Peyer's patch (tissue), 4 donors: ENCODE results near the gene KLK3. TPM values are rescaled to one million over a fixed set of nuclear protein-coding genes. Genes with fewer than 3 reads are reported as not detected.

Experiments used
- DNase-seq, 3 donors: peaks; one replicate each; pipeline ENCODE4 v3.0.0-alpha.2; 2017 to 2019
- H3K27ac ChIP-seq, 4 donors: fragments of 200-600 bp; sonication (generic); one replicate each; pipeline ENCODE4 v1.5.1; 2016 to 2019
- H3K27me3 ChIP-seq, 2 donors: fragments of 200-600 bp; sonication (generic); one replicate each; pipeline ENCODE4 v1.5.1; 2019
- H3K36me3 ChIP-seq, 3 donors: fragments of 200-600 bp; sonication (generic); one replicate each; pipeline ENCODE4 v1.5.1; 2016 to 2019
- H3K4me1 ChIP-seq, 4 donors: fragments of 200-600 bp; sonication (generic); one replicate each; pipeline ENCODE4 v1.5.1; 2016 to 2019
- H3K4me3 ChIP-seq, 4 donors: fragments of 200-600 bp; sonication (generic); 1 replicate in 3 of 4; 2 replicates in 1 of 4; pipeline ENCODE4 v1.5.1; 2016 to 2019; ENCODE audit warnings: mild to moderate bottlenecking in 1 of 4
- H3K9me3 ChIP-seq, 4 donors: fragments of 200-600 bp; sonication (generic); one replicate each; pipeline ENCODE4 v1.5.1; 2016 to 2019; ENCODE audit warnings: mild to moderate bottlenecking in 1 of 4
- CTCF ChIP-seq, 6 experiments: fragments of 450-650 bp in 4 of 6; fragments of 200-600 bp in 2 of 6; sonication (generic) in 1 of 6; IDR thresholded peaks; one replicate each; pipeline ENCODE4 v1.5.1; 2017 to 2019; ENCODE audit warnings: antibody characterized with exemption in 6 of 6, mild to moderate bottlenecking in 3 of 6, moderate library complexity in 1 of 6
- POLR2A ChIP-seq, 2 donors: fragments of 450-650 bp; IDR thresholded peaks; one replicate each; pipeline ENCODE4 v1.5.1; 2017; ENCODE audit warnings: antibody characterized with exemption in 2 of 2, mild to moderate bottlenecking in 2 of 2, moderate library complexity in 2 of 2
- total RNA-seq, 4 donors: library from RNA; depleted of rRNA; stranded (reverse); fragments of >200 nt; gene quantifications; one replicate each; pipeline ENCODE4 v1.1.0, GENCODE V29; 2016

KLK3 gene
- total RNA-seq, 4 donors from 2014 or later: 1.2 to 2.4 (median 1.9) TPM; not detected in 1

DNA sequence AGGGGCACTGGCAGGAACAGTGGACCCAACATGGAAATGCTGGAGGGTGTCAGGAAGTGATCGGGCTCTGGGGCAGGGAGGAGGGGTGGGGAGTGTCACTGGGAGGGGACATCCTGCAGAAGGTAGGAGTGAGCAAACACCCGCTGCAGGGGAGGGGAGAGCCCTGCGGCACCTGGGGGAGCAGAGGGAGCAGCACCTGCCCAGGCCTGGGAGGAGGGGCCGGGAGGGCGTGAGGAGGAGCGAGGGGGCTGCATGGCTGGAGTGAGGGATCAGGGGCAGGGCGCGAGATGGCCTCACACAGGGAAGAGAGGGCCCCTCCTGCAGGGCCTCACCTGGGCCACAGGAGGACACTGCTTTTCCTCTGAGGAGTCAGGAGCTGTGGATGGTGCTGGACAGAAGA is 22.6 kb downstream of the KLK3 start:
- no peaks in the 10 kb centered on the region for H3K27me3 ChIP-seq
- TF ChIP-seq CTCF (IDR thresholded peaks at IDR 0.05) (no peak), POLR2A (IDR thresholded peaks at IDR 0.05) (no peak)
- no peak for DNase-seq

GRCh38 chr19:50878851-50879250 is 24.1 kb downstream of the KLK3 start:
- no peaks in the 10 kb centered on the region for H3K36me3 ChIP-seq
- no peak for TF ChIP-seq CTCF (IDR thresholded peaks at IDR 0.05)
- TF ChIP-seq POLR2A (IDR thresholded peaks at IDR 0.05): no peak
- DNase-seq: no peak

More for the DNA sequence above, 22.6 kb downstream of the KLK3 start:
- no peaks in the 10 kb centered on the region for H3K36me3 ChIP-seq
- no peak overlapping the region for H3K27ac ChIP-seq
- peaks cover 0 to 3% (median 0%) of the 10 kb centered on the region in 4 donors for H3K4me1 ChIP-seq
- no peak overlapping the region for H3K4me3 ChIP-seq
- H3K9me3 ChIP-seq: no peaks in the 10 kb centered on the region

DNA sequence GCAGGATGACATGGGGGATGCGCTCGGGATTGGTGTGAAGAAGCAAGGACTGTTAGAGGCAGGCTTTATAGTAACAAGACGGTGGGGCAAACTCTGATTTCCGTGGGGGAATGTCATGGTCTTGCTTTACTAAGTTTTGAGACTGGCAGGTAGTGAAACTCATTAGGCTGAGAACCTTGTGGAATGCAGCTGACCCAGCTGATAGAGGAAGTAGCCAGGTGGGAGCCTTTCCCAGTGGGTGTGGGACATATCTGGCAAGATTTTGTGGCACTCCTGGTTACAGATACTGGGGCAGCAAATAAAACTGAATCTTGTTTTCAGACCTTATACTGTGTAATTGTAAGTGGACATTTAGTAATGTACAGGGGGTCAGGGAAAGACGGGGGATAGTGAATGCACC is 25.5 kb downstream of the KLK3 start:
- H3K36me3 ChIP-seq: no peaks in the 10 kb centered on the region
- TF ChIP-seq POLR2A (IDR thresholded peaks at IDR 0.05) (no peak), CTCF (IDR thresholded peaks at IDR 0.05) (no peak)
- no peaks in the 10 kb centered on the region for H3K27me3 ChIP-seq
- H3K9me3 ChIP-seq: no peaks in the 10 kb centered on the region
- H3K27ac ChIP-seq: no peak overlapping the region
- H3K4me1 ChIP-seq: peaks cover 0 to 3% (median 0%) of the 10 kb centered on the region in 4 donors
- H3K4me3 ChIP-seq: no peak overlapping the region
- no peak for DNase-seq

More at GRCh38 chr19:50878851-50879250, 24.1 kb downstream of the KLK3 start:
- no peak overlapping the region for H3K4me3 ChIP-seq
- peaks cover 0 to 3% (median 0%) of the 10 kb centered on the region in 4 donors for H3K4me1 ChIP-seq
- H3K27ac ChIP-seq: no peak overlapping the region
- no peaks in the 10 kb centered on the region for H3K9me3 ChIP-seq
- H3K27me3 ChIP-seq: no peaks in the 10 kb centered on the region

DNA sequence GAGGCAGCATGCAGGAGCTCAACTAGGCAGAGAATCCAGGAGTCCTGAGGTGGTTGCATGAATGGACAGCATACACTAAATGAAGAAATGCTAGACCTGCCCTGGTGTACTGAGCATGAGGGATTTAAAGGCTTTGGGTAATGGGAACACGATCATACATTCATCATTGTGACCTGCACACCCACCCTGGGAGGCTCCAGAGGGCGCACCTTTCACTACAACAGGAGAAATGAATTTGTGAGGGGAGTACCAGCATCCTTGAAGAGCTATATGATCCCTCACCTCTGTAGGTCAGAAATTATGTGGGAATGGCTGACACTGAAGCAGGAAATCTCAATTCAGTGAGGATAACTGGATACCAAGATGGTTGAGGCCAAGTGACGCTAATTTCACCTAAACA is 27.5 kb downstream of the KLK3 start:
- Histone ChIP-seq H3K4me3 (no peak overlapping the region), H3K4me1 (no peaks in the 10 kb centered on the region), H3K9me3 (no peaks in the 10 kb centered on the region), H3K36me3 (no peaks in the 10 kb centered on the region), H3K27ac (no peak overlapping the region), H3K27me3 (no peaks in the 10 kb centered on the region)
- no peak for DNase-seq
- TF ChIP-seq CTCF (IDR thresholded peaks at IDR 0.05) (no peak), POLR2A (IDR thresholded peaks at IDR 0.05) (no peak)

DNA sequence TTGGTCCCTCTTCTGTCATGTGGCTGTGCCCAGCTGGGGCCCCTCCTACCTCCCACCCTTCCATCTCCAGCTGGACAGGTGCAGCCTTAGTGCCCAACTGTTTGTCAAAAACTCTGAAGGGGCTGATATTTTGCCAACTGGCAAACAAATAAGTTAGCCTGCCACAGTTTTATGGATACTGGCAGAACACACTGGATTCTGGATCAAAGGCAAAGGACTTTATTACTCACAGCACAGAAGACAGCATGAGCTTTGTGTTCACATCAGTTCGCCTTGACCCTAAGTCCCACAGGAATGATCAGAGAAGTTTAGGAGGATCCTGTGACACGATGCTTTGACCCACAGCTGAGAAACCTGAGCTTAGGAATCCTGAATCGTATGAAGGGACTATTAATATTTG is 34.9 kb downstream of the KLK3 start:
- H3K27me3 ChIP-seq: no peaks in the 10 kb centered on the region
- no peak for DNase-seq
- peaks cover 0 to 6% (median 0%) of the 10 kb centered on the region in 4 donors for H3K9me3 ChIP-seq
- TF ChIP-seq CTCF (IDR thresholded peaks at IDR 0.05) (no peak), POLR2A (IDR thresholded peaks at IDR 0.05) (no peak)
- no peaks in the 10 kb centered on the region for H3K36me3 ChIP-seq
- H3K27ac ChIP-seq: no peak overlapping the region
- no peaks in the 10 kb centered on the region for H3K4me1 ChIP-seq
- H3K4me3 ChIP-seq: no peak overlapping the region
